GM04503 (cell line): ENCODE results near the gene ZNF385B.
"Not testable (repeated sequence)": the region's sequence is repeated elsewhere in the genome, so short reads cannot be mapped to it uniquely, and the experiment has no call there.

Experiments used
- DNase-seq: peaks from one replicate; pipeline ENCODE4 v3.0.0-alpha.2; 2012; ENCODE audit warnings: low read depth

The ZNF385B gene

GRCh38 chr2:179629776-179630175 is 231.6 kb downstream of the ZNF385B start:
- not testable (repeated sequence) for DNase-seq

DNA sequence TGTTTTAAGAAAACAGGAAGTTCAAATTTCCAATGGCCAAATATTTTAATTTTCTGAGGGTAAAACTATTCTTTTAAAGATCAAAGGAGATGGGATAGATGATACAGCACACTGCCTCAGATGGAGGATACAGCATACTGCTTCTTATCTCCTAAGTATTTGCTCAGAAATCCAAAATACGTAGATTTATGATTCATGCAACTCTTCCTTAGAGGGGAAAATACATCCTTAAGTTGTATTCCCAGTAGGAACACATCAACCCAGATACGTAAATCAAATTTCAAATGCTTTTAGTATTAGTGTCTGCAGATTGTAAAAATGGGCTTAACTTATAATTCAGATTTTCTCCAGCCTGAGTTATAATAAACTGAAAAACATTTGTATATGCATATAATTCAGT is 235.2 kb downstream of the ZNF385B start:
- DNase-seq = no peak

DNA sequence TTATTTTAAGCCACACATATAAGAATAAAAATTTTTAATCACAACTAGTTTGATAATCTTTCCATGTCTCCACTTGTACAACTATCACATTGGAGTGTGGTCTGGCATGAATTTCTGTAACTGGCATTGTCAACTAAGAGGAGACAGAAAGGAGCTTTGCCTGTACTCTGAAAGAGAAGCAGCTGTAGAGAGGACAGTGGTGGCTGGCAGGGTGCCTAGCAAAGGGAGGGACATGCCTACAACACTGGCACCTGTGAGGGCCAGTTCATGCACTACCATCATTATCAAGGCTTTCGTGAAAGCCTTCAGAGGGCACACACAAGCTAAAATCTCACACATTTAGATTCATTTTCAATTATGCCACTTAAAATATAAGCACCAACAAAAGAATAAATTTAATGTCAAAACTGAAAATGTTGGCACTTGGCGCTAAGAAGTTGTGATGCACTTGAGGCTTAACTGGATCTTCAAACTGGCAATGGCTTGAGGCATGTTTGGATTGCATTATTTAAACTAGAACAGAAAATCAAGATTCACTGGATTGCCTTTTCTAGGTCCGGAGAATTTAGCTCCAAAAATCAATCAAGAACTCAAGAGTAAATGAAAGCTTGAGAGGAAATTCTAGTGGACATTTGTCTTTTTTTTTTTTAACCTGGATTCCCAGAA is 238.6 kb downstream of the ZNF385B start:
- no peak for DNase-seq

- DNase-seq = no peak
Observed at GRCh38 chr2:179622112-179622511, 239.3 kb downstream of the ZNF385B start.

DNA sequence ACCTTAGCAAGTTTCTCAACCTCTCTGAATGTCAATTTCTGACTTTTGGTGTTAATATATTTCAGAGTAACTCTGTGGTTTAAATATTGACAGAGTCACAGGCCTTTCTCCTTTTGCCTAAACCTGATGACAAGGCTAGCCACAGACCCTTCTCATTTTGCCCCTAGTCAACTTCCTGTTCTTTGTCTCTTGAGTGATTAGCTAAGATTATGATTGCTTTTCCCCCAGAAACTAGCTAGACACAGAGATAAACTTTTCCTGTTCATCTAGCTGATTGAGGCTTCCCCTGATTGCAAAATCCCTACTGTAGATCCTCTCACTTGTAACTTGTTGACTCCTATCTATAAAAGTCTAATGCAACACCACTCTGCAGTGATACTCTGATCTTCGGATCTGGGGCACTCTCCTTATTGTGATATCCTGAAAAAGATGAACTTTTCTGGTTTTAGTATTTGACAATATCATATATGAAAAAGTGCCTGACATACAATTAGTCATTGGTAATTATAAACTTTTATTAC is 241.4 kb downstream of the ZNF385B start:
- no peak for DNase-seq

GRCh38 chr2:179614121-179614520 is 247.3 kb downstream of the ZNF385B start:
- DNase-seq = no peak

- DNase-seq = no peak
Observed at GRCh38 chr2:179613701-179614100, 247.7 kb downstream of the ZNF385B start.

GRCh38 chr2:179613299-179613651 is 248.1 kb downstream of the ZNF385B start:
- DNase-seq = no peak

DNA sequence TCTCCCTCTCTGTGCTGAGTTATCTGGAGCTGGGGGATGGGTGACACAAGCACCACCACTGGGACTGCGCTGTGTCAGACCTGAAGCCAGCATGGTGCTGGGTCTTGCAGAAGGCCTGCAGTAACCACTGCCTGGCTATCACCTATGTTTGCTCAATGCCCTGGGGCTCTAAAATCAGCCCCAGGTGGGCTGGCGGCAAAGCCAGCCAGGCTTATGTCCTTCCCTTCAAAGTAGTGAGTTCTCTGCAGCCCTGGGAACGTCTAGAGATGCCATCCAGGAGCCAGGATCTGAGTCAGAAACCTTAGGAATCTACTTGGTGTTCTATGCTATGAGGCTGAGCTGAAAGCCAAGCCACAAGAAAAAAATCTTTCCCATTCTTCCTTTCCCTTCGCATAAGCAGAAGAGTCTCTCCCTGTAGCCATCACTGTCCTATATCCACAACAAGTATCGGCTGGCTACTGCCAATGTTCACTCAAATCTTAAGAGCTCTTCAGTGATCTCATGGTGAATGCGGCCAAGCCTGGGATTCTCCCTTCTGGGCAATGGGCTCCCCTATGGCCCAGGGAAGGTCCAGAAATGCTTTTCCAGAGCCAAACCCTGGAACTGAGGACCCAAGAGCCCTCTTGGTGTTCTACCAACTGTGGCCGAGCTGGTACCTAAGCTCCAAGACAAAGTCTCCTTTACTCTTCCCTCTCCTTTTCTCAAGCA is 248.7 kb downstream of the ZNF385B start:
- DNase-seq = no peak

DNA sequence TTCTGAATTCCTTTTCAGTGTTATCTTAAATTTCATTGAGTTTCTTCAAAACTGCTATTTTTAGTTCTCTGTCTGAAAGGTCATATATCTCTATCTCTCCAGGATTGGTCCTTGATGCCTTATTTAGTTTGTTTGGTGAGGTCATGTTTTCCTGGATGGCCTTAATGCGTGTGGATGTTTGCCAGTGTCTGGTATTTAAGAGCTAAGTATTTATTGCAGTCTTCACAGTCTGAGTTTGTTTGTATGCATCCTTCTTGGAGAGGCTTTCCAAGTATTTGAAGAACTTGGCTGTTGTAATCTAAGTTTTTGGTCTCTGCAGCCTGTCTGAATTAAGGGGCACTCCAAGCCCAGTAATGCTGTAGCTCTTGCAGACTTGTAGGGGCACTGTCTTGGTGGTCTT is 249.3 kb downstream of the ZNF385B start:
- DNase-seq = peak; percentile 88

DNA sequence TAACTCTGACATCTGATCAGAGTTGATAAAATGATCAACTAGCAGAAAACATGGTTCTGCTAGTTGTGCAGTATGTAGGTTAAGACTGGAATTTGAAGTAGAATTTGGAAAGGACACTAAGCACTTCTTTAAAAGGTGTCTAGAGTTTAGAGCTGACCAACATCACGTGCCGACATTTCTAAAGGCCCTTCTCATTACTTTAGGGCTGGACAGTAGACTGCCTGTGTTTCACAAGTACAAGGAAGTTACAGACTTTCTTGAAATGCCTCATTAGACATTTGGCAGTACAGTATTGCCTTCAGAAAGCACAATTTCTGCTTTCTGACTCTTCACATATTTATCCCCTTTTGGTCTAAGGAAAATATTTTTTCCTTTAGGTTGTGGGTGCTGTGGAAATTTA is 255.3 kb downstream of the ZNF385B start:
- DNase-seq = no peak

DNA sequence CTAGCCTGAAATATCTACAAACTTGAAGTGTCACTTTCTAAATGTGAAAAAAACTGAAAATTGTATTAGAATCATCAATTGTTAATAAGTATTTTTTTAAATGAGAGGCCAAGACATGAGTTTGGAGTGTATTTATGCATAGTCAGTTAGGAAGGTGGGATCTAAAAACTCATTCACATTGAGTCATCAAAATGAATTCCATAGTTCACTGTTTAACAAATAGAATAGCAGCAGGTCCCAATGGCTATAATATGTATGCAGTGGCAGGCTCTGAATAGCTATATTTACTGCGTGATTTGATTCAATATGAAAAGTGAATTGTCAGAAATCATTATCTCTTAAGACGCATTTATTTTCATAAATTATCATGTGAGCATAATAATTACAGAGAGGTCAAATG is 256.1 kb downstream of the ZNF385B start:
- DNase-seq = no peak

GRCh38 chr2:179604598-179604997 is 256.8 kb downstream of the ZNF385B start:
- DNase-seq = no peak

- no peak for DNase-seq
Observed at GRCh38 chr2:179602452-179602851, 259.0 kb downstream of the ZNF385B start.

DNA sequence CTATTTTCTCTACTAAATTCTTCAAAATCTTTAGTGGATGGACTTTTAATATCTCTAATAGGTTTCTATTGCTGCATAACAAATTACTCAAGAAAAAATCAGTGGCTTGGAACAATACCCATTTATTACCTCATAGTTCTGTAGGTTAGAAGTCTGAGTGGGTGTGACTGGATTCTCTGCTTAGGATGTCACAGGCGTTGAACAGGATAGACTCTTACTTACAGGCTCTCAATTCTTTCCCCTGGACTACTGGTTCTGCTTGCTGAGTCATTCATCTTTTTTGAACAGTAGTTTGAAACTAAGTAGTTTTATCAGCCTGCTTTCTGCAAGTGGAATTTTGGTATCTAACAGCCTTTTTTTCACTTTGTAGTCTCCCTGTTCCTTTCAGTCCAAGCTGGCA is 265.4 kb downstream of the ZNF385B start:
- DNase-seq = no peak

DNA sequence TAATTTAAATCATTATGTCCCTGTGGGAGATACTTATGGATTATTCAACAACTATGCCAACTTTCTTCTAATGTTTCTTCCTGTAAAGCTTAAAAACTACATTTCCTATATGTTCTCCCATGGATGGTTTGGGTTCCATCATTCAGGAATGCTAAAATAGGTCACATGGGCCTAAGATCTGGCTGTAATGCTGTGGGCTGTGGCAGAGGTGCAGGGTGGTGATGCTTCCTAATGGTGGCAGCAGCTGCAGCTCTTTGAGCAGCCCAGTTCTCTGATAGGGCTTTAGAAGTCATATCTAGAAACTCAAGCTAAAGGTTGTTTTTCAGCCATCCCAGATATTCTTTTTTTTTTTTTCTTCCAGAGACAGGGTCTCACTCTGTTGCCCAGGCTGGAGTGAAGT is 266.1 kb downstream of the ZNF385B start:
- DNase-seq = no peak

GRCh38 chr2:179594268-179595112 is 266.9 kb downstream of the ZNF385B start:
- DNase-seq = no peak

DNA sequence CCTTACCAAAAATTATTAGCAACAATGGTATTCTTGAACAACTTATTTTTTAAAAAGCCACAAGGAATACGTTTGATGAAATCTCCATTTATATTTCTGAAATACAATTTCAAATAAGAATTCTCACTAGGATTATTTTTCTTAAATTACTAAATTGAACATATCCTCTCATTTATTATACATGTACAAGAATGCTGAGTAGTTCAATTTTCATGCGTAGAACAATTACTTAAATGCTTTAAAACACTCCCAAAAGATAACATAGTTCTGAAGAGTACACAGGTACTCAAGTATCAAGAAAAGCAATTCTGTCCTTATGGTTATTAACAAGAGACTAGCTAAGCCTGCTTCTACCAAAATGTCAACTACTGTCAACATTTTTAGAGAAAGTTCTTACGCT is 268.1 kb downstream of the ZNF385B start:
- DNase-seq = no peak

DNA sequence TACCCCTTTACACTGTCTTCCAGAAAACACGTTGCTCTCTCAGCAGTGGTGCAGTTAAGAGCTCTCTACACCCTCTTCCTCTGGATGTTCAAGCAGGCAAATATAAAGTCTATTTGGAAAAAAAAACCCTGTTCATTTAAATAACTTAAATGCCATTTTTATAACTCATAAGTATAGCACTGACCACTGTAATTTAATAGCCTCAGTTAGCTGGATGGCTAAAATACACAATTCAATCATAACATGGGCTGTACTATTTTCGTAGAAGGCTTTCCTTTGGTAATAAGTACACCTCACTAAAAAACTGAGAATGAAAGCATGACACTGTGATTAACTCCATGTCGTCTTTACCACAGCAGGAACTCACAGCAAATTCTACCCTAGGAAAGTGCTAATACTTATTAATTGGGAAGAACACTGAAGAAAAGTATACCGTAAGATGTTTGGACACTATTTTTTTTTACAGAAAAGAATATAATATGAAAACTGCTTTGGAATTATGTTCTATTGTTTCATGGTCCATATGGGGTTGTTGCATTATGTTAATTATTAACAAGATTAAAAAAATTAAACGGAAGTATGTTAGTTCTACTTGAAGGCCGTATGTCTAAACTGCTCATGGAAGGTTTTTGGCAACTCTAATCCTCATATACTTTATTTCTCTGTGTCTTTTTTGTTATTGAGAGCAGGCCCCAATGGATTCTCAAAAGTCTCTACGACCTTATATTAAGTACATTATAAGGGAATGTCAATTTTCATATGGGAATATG is 269.1 kb downstream of the ZNF385B start:
- DNase-seq = no peak

DNA sequence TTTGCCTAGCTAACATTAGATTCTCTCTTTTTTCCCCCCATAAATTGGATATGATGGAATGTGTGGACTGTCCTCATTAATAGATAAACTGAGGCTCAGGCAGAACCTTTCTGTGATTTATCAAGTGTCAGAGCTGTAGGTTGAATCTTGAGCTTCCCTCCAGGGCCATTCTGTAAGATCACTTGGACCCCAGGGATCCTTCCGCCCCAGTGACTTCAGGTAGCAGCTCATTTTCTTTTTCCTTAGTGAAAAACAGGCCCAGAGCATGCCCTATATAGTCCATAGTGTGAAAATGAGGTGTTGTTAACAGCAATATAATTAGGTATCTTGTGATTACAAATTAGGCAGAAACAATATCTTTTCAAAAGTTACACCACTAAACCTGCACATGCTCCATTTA is 269.7 kb downstream of the ZNF385B start:
- DNase-seq = no peak

DNA sequence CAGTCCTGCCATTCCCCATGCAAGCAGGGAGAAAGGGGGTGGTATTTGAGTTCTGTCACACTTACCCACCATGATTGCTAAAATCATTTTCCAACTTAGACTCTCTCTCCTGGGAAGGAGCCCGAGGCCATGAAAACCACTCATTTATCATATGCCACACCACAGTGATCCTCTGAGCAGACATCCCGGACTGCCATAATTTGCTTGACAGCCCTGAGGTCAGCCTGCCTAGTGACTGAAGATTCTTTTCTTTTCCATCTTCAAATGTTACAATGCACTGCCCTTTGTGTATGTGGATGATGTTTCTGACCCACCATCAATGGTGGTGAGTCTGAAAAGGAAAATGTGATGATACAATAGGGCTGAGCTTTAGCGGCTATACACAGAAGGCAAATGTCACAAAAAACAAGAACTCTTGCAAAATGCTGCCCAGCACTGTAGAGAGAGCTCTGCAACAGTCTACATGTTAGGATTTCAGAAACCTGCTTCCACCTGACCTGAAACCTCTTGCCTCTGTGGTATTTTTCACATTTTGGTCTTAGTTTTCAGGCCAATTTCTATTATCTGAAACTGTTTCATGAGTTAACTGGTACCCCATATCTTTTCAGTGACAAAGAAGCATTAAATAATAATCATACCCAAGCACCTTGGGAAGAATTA is 272.8 kb downstream of the ZNF385B start:
- no peak for DNase-seq

DNA sequence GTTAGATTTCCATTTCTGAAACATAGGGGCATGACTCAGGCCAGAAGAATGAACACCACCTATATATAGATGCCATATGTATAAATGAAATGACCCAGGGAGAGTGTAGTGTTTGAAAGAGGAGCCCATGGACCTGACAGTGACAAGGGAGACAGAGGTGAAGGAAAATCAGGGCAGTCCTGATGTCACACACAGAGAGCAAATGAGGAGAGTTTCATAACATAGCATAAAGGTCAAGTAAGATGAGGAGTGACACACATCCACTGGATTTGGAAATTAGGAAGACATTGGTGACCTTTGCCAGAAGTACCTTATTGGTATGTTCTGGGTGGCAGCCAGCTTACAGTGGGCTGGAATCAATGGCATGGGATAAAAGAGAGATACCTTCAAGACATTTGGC is 276.7 kb downstream of the ZNF385B start:
- no peak for DNase-seq
